GM18951 (cell line): Measurements from ENCODE around the gene RRAS.

Experiments used
- POLR2A ChIP-seq: IDR thresholded peaks from 4 replicates; pipeline ENCODE4 v1.6.1; 2011; ENCODE audit warnings: mild to moderate bottlenecking; ENCODE audit not compliant: insufficient read length, insufficient read depth; ENCODE audit errors: extremely low read depth
- in situ Hi-C: fragments of 300-500 bp; cut with MboI; formaldehyde crosslinking; loops from one replicate; pipeline ENCODE4 v1.12.0; 2022; ENCODE audit warnings: low sequenced_read_pairs, mixed read lengths, inconsistent platforms; ENCODE audit not compliant: unreplicated experiment

RRAS gene

DNA sequence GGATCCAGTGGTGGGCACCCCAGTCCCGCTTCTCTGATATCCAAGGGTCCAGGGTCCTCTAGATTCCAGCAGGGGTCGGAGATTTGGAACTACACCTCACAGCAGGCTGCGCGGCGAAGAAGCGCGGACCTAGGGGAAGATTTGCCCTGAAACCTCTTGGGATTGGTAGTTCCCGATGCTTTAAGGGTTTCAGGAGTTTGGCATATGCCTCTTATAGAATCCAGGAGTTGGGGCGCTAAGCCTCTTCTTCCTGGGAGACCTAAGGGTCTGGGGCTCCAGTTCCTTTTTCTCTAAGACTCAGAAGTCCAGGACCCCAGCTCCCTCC lies 26.1 kb upstream of the RRAS start:
- in situ Hi-C loops: no loop called here
- no peak for TF ChIP-seq POLR2A

DNA sequence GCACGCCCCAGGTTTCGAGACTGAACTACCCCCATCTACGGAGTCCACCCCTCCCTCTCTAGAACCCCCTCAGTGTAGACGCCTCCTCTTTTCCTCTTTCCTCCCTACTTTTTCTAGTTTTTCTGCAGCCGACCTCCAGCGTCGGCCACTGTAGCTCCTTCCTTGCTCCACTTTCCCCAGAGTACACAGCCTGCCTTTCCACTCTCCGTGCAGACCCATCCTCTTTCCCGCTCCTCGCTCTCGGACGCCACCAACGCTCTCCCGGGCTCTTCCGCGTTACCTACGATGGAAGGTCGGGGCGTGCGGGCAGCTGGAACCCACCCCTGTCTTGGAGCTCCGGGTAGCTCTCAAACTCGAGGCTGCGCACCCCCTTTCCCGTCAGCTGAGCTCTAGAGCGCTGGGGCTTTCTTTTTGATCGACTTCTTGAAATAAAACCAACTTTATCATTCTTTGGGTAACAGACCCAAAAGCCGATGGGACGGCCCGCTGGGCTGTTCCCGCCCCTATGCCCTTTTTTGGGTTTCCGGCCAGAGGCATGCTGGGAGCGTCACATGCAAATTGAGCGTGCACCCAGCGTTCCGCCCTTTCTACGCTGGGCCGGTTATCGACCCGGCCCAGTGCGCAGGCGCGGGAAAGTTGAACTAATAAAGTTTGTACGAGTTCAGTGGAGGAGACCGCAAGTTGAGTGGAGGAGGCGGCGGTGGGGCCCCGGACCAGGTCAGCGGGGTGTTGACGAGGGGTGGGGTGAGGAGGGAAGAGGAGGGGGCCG lies 25.6 kb upstream of the RRAS start, which contains the start of the genes BCL2L12 and IRF3:
Gene BCL2L12 (plus strand): TSS at position 583 of the 769 bp plus-strand sequence. CDS start 760 bp downstream, outside the sequence.
Gene IRF3 (minus strand): TSS at position 507 of the 769 bp plus-strand sequence. CDS start 1,019 bp downstream, outside the sequence.
- peak; percentile 74 for TF ChIP-seq POLR2A

DNA sequence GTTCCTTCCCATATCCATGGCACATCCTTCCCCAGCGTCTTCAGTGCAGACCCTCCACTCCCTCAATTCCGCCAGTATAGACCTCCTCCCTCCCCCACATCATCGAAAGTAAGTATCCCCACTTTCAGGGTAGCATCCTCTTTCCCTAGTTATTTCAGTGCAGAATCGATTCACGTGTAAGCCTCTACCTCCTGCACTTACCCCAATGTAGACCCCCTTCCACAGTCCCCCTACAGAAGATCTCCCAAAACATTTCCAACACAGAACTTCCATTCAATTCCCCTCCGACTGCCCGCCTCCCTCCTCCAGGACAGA lies 25.1 kb upstream of the RRAS start:
- TF ChIP-seq POLR2A: no peak
- in situ Hi-C loops: no loop called here

More for the DNA sequence above, 25.6 kb upstream of the RRAS start, which contains the start of the genes BCL2L12 and IRF3:
- in situ Hi-C loops: no loop called here

DNA sequence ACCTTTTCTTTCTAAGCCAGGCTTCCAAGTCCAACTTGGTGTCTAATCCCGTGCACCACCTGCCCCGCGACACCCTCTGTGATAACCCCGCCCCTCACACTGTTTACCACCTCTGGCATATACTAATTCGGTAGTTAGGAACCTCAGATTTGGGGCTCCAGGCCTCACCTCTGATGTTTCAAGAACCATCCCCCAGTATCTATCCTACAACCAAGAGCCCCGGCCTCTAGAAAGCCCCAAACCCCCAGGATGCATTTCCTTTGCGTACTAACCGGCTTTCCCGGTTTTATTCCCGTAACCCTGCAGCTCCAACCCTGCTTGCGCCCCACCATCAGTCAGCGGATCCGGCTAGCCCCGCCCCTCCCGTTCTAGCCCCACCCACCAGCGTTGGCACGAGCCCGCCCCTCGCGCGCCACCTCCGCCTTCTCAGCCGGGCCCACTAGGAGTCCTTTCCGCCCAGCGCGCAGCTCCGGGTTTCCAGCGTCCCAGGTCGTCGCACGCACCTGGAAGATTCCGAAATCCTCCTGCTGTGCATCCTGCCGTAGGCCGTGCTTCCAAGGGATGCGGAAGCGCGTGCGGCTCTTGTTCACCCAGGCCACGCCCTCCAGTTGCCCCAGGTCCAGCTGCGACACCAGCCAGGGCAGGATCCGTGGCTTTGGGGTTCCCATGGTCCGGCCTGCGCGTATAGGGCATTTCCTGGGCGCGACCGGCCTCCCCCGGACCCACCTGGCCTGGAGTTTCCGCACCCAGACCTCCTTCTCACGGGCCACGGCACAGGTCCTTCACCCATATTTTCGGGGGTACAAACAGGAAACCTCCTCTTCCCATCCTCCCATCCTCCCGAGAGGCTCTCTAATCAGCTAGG lies 24.5 kb upstream of the RRAS start:
- TF ChIP-seq POLR2A: peak; percentile 74
- in situ Hi-C loops: no loop called here

DNA sequence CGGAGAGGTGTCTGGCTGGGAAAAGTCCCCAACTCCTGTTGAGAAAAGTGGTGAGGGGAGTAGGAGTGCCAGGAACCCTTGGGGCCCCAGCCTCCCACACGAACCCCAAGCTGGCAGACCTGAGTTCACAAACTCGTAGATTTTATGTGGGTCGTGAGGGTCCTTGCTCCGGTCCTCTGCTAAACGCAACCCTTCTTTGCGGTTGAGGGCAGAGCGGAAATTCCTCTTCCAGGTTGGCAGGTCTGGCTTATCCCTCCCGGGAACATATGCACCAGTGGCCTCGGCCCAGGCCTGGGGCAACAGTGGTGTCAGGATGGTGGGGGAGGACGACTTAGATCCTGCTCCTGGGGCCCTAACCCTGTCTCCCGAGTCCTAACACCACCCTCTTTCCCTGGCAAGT lies 23.3 kb upstream of the RRAS start:
- in situ Hi-C loops: no loop called here
- no peak for TF ChIP-seq POLR2A

DNA sequence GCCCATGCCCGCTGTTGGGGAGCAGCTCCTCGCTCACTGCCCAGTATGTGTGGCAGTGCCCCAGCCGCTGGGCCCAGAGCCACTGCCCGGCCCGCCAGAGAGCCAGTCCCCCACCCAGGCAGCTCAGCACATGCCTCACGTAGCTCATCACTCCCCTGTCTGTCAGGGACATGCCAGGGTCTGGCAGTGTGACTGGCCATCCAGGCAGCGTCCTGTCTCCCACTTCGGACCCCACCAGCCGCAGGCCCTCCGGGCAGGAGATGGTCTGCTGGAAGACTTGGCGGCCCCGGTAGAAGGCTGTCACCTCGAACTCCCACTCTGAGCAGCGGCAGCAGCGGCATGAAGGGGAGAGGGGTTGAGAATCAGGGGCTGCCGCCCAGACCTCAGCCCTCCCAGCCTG lies 22.1 kb upstream of the RRAS start:
- no peak for TF ChIP-seq POLR2A
- in situ Hi-C loops: no loop called here

DNA sequence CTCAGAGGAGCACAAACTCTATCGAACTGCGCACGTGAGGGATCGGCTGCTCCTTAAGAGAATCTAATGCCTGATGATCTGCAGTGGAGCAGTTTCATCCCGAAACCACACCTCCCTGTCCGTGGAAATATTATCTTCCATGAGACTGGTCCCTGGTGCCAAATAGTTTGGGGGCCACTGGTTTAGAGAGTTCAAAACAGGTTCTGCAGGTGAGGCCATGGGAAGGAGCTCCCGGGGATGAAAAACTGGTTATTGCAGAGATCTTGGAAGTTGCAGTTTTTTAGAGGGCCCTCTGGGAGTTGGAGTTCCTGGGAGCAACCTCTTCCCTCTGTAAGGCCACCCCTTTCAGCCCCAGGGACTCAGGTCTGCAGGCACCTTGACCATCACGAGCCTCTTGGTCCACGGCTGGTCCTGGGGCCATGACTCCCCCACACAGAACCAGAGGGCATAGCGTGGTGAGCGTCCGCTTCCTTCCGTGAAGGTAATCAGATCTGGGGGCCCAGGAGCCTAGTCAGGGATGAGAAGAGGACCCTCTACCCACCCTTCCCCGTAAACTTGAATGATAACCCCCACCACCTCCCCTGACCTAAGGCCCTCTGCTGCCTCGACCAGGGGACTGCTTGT lies 20.5 kb upstream of the RRAS start:
- TF ChIP-seq POLR2A: no peak
- in situ Hi-C loops: no loop called here

DNA sequence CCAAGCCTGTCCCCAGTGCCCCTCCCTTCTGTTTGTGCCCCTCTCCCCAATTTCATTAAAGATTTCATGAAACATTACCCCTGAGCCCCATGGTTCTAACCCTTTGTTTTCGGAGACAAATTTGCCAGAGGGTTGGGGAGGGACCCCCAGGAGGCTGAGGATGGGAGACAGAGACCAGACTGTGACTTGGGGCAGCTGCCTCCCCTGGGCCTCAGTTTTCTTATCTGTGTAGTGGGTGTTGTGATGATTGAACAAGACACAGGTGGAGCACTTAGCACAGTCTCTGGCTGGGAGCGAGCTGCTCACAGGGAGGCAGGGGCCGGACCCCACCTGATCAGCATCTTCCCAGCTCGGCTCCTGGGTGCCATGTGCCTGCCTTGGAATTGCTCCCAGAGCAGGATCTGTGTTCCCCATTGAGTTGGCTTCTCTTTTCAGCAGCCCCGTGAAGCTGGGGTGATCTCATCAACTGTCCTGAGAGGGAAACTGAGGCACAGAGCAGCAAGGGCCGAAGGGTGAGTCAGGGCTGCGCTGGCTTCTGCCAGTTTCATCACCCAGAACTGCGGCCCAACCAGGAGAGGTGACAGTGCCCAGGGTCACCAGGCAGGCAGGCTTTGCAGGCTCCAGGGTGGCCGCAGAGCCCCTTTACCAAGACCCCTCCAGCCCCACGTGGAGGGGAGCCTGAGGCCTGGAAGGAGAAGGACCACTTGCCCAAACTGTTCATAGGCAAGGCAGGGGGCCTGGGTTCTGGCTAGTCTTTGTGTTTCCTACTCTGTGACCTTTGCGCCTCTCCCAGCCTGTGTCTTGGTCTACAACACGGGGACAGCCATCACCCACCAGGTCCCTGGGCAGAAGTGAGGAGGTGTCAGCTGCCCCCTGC lies 18.9 kb upstream of the RRAS start:
- in situ Hi-C loops: no loop called here

DNA sequence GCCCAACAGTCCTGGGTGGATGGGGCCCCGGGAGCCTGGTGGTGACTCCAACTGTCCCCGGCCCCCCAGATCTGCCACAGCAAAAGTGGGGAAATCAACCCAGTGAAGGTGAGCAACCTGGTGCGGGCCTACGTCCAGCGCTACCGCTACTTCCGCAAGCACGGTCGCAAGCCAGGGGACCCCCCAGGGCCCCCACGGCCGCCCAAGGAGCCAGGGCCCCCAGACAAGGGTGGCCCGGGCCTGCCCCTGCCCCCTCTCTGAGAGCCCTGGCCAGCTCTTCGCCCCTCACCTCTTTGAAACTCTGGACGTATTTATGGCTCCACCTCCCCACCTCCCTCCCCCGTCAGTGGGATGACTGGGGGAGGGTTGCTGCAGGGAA lies 18.2 kb upstream of the RRAS start:
- TF ChIP-seq POLR2A: no peak

More for the DNA sequence above, 18.9 kb upstream of the RRAS start:
- TF ChIP-seq POLR2A: no peak

DNA sequence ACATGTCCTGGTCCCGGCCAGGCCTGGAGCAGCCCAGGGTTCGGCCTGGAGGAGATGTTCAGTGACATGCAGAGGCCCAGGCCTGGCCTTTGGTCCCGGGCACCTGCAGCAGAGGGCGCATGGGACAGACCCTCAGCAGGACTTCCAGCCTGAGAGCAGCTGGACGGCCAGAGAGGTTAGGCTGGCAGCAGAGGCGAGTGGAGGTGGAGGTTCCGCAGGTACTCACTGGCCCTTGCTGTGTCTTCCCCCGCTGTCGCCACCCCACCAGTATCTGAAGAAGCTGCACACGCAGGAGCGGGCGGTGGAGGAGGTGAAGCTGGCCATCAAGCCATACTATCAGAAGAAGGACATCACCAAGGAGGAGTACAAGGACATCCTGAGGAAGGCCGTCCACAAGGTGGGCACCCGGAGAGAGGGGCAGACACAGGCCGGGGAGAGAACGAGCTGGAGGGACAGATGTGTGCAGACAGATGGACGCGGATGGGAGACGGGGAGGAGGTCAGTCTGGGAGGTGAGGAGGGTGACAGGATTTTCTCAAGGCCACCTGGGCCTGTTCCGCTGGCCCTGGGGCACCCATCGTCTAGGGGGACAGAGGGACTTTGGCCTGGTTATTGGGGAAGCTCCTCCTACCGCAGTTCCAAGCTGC lies 17.7 kb upstream of the RRAS start:
- TF ChIP-seq POLR2A: no peak
- in situ Hi-C loops: no loop called here

More for the DNA sequence above, 18.2 kb upstream of the RRAS start:
- in situ Hi-C loops: no loop called here

DNA sequence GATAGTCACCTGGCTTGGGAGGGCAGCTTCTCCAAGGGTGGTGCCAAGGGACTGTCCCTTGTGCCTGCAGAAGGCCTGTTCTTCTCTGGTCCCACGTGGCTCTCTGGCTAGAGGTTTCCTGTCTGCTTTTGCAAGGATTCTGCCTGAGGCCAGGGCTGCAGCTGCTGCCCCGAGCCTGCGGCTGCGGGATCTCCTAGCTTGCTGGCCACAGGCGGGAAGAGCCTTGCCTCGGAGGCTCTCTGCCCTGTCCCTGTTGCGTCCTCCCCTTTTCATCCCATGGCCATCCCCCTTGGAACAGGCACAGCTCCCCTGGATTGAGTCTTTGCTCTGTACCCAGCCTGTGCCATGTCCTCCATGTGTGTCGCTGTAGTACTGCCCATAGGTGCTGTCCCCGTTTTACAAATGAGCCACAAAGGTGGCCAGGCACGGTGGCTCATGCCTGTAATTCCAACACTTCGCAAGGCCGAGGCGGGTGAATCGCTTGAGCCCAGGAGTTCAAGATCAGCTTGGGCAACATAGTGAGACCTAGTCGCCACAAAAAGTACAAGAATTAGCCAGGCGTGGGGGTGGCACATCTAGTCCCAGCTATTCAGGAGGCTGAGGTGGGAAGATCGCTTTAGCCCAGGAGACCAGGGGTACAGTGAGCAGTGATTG lies 16.6 kb upstream of the RRAS start:
- in situ Hi-C loops: no loop called here
- no peak for TF ChIP-seq POLR2A
